IMR-90 (cell line): ENCODE measurements around the gene FXR2. TPM values are rescaled to one million over a fixed set of nuclear protein-coding genes. Genes with fewer than 3 reads are reported as not detected.

Source experiments
- ATAC-seq: fragments of 200-7000 bp; cut with Tn5 transposase; 2 replicates; pipeline ENCODE4 v1.9.1; 2020; ENCODE audit warnings: low read depth, mild to moderate bottlenecking, moderate library complexity
- BruUV-seq: library from RNA; stranded (reverse); fragments of 400-500 nt; replicated peaks from 2 replicates; lab custom pipeline; 2021; lab: Mats Ljungman, UMichigan
- CTCF ChIA-PET: fragments of 300-600 bp; formaldehyde crosslinking; extraction: SDS; loops from one replicate; lab custom pipeline; 2021; ENCODE audit warnings: antibody characterized with exemption; lab: Yijun Ruan, JAX
- POLR2A ChIA-PET: fragments of 300-600 bp; sonication (Branson Sonifier 250); formaldehyde crosslinking; loops from one replicate; lab custom pipeline; 2022; ENCODE audit warnings: antibody characterized with exemption; ENCODE audit not compliant: unreplicated experiment; lab: Charles Lee
- DNase-seq: peaks from one replicate; pipeline ENCODE4 v3.0.0; 2013
- H2AFZ ChIP-seq: replicated peaks from 2 replicates; pipeline ENCODE3; 2013; ENCODE audit warnings: low read length, mild to moderate bottlenecking; ENCODE audit not compliant: poor library complexity
- H2AK5ac ChIP-seq: 2 replicates; pipeline ENCODE4 v1.6.1; 2013; ENCODE audit warnings: low read depth, low read length, inconsistent platforms
- H2AK9ac ChIP-seq: replicated peaks from 2 replicates; pipeline ENCODE3; 2013; ENCODE audit warnings: mild to moderate bottlenecking, low read depth, low read length, moderate library complexity; ENCODE audit not compliant: poor library complexity
- H2BK120ac ChIP-seq: 2 replicates; pipeline ENCODE4 v1.6.1; 2013; ENCODE audit warnings: low read depth, low read length, inconsistent platforms
- H2BK15ac ChIP-seq: 3 replicates; pipeline ENCODE4 v1.6.1; 2013; ENCODE audit warnings: low read depth, low read length, inconsistent platforms
- H2BK20ac ChIP-seq: 2 replicates; pipeline ENCODE4 v1.6.1; 2013; ENCODE audit warnings: low read depth, mild to moderate bottlenecking, inconsistent platforms, low read length, moderate library complexity
- H2BK5ac ChIP-seq: 2 replicates; pipeline ENCODE4 v1.6.1; 2013; ENCODE audit warnings: mild to moderate bottlenecking, low read depth, low read length, inconsistent platforms; ENCODE audit not compliant: poor library complexity, severe bottlenecking
- H3K14ac ChIP-seq: replicated peaks from 2 replicates; pipeline ENCODE4 v1.6.1; 2013; ENCODE audit warnings: low read depth, low read length, inconsistent platforms
- H3K18ac ChIP-seq: 2 replicates; pipeline ENCODE4 v1.6.1; 2013; ENCODE audit warnings: low read depth, low read length, control low read depth
- H3K23ac ChIP-seq: 2 replicates; pipeline ENCODE4 v1.6.1; 2013; ENCODE audit warnings: low read depth, low read length, inconsistent platforms
- H3K27ac ChIP-seq: 2 replicates; pipeline ENCODE4 v1.5.1; 2013; ENCODE audit warnings: mild to moderate bottlenecking, control low read depth, low read length; ENCODE audit not compliant: insufficient read depth
- H3K27me3 ChIP-seq: 2 replicates; pipeline ENCODE4 v1.6.1; 2013; ENCODE audit warnings: low read length; ENCODE audit not compliant: control insufficient read depth, insufficient read depth
- H3K36me3 ChIP-seq: 2 replicates; pipeline ENCODE4 v1.6.1; 2013; ENCODE audit warnings: low read length, mixed read lengths; ENCODE audit not compliant: control insufficient read depth, insufficient read depth
- H3K4ac ChIP-seq: 2 replicates; pipeline ENCODE4 v1.6.1; 2013; ENCODE audit warnings: low read depth, low read length, inconsistent platforms
- H3K4me1 ChIP-seq: 2 replicates; pipeline ENCODE4 v1.6.1; 2013; ENCODE audit warnings: low read length, mixed read lengths; ENCODE audit not compliant: control insufficient read depth, insufficient read depth
- H3K4me2 ChIP-seq: 2 replicates; pipeline ENCODE4 v1.6.1; 2013; ENCODE audit warnings: low read depth, mild to moderate bottlenecking, control low read depth, low read length, moderate library complexity
- H3K4me3 ChIP-seq: 2 replicates; pipeline ENCODE4 v1.5.1; 2013; ENCODE audit warnings: low read depth, mild to moderate bottlenecking, control low read depth, low read length, moderate library complexity; ENCODE audit not compliant: insufficient read depth
- H3K56ac ChIP-seq: 2 replicates; pipeline ENCODE4 v1.6.1; 2013; ENCODE audit warnings: low read length, inconsistent platforms; ENCODE audit not compliant: insufficient read depth; ENCODE audit errors: extremely low read depth
- H3K79me1 ChIP-seq, 2 experiments: 2 replicates each; pipeline ENCODE4 v1.6.1; 2013; ENCODE audit warnings: low read length in 2 of 2, inconsistent platforms in 1 of 2, low read depth in 1 of 2
- H3K9ac ChIP-seq: 2 replicates; pipeline ENCODE4 v1.6.1; 2013; ENCODE audit warnings: low read depth, low read length, control low read depth
- H3K9me1 ChIP-seq: 2 replicates; pipeline ENCODE4 v1.6.1; 2013; ENCODE audit warnings: low read length, inconsistent platforms; ENCODE audit not compliant: insufficient read depth
- H3K9me3 ChIP-seq: 2 replicates; pipeline ENCODE4 v1.6.1; 2013; ENCODE audit warnings: low read length; ENCODE audit not compliant: control insufficient read depth, insufficient read depth
- H4K20me1 ChIP-seq: 2 replicates; pipeline ENCODE4 v1.6.1; 2013; ENCODE audit warnings: low read length, inconsistent platforms; ENCODE audit not compliant: insufficient read depth
- H4K5ac ChIP-seq: 2 replicates; pipeline ENCODE4 v1.6.1; 2013; ENCODE audit warnings: mild to moderate bottlenecking, low read depth, low read length, control low read depth
- H4K8ac ChIP-seq, 2 experiments: 2 replicates each; pipeline ENCODE4 v1.6.1; 2013; ENCODE audit warnings: low read depth in 2 of 2, low read length in 2 of 2, control low read depth in 1 of 2, inconsistent platforms in 1 of 2
- H4K91ac ChIP-seq: 2 replicates; pipeline ENCODE4 v1.6.1; 2013; ENCODE audit warnings: low read depth, low read length, inconsistent platforms; ENCODE audit not compliant: insufficient read depth
- BHLHE40 ChIP-seq: fragments of 150-350 bp; IDR thresholded peaks from 2 replicates; pipeline ENCODE4 v1.6.1; 2016; ENCODE audit warnings: mild to moderate bottlenecking, low read depth, low read length
- FOS ChIP-seq: fragments of 150-350 bp; IDR thresholded peaks from 2 replicates; pipeline ENCODE4 v1.6.1; 2016; ENCODE audit warnings: low read depth, low read length
- MAFK ChIP-seq: IDR thresholded peaks from 2 replicates; pipeline ENCODE4 v1.6.1; 2012; ENCODE audit warnings: low read depth, low read length, improper control_type of control experiment
- MAZ ChIP-seq: IDR thresholded peaks from 2 replicates; pipeline ENCODE4 v1.6.1; 2012; ENCODE audit warnings: low read depth, mild to moderate bottlenecking, low read length, improper control_type of control experiment, moderate library complexity, borderline replicate concordance
- NFE2L2 ChIP-seq: fragments of 150-350 bp; IDR thresholded peaks from 2 replicates; pipeline ENCODE4 v1.6.1; 2016; ENCODE audit warnings: low read depth, mild to moderate bottlenecking, low read length
- RFX5 ChIP-seq: IDR thresholded peaks from 2 replicates; pipeline ENCODE4 v1.8.0; 2012; ENCODE audit warnings: low read depth, mild to moderate bottlenecking, low read length, moderate library complexity
- WGBS, 2 experiments: methylation state at CpG; one replicate each; pipeline versions ENCODE4 v1.1.5 to v1.1.7; 2013; ENCODE audit warnings: missing lambda C conversion rate in 2 of 2; ENCODE audit not compliant: insufficient read length in 1 of 2; ENCODE audit errors: extremely low coverage in 2 of 2; 5-methylcytosine and 5-hydroxymethylcytosine counted together
- dilution Hi-C: fragments of 300-500 bp; cut with HindIII; formaldehyde crosslinking; loops from one replicate; pipeline ENCODE4 v1.14.3; 2018; ENCODE audit warnings: low sequenced_read_pairs; ENCODE audit not compliant: unreplicated experiment
- in situ Hi-C: fragments of 300-500 bp; cut with MboI; formaldehyde crosslinking; loops from 3 replicates; pipeline ENCODE4 v1.14.3; 2019; ENCODE audit warnings: low sequenced_read_pairs, inconsistent platforms, mixed read lengths
- intact Hi-C: fragments of 100-400 bp; cut with micrococcal nuclease; formaldehyde crosslinking; loops from 2 replicates; pipeline ENCODE4 v1.10.0; 2022
- polyA plus RNA-seq, 3 experiments: library from polyadenylated mRNA; depleted of rRNA; stranded (reverse); fragments of >200 nt; gene quantifications; 2 replicates each; pipeline ENCODE4 v1.2.3, GENCODE V29; 2012; ENCODE audit warnings: low replicate concordance in 1 of 3
- total RNA-seq: library from RNA; depleted of rRNA; stranded (reverse); fragments of >200 nt; gene quantifications from 2 replicates; pipeline ENCODE4 v1.2.3, GENCODE V29; 2012
- TF ChIP-seq, protein P1 (sequence below): conservative IDR thresholded peaks from 2 replicates; pipeline ENCODE4 v1.5.1; 2012; ENCODE audit warnings: mild to moderate bottlenecking, low read depth, low read length, improper control_type of control experiment

The FXR2 gene
- total and polyA plus RNA-seq, 2 of the 4 experiments (the other 2 are of a cell fraction) = 39.1 to 55.9 TPM

DNA sequence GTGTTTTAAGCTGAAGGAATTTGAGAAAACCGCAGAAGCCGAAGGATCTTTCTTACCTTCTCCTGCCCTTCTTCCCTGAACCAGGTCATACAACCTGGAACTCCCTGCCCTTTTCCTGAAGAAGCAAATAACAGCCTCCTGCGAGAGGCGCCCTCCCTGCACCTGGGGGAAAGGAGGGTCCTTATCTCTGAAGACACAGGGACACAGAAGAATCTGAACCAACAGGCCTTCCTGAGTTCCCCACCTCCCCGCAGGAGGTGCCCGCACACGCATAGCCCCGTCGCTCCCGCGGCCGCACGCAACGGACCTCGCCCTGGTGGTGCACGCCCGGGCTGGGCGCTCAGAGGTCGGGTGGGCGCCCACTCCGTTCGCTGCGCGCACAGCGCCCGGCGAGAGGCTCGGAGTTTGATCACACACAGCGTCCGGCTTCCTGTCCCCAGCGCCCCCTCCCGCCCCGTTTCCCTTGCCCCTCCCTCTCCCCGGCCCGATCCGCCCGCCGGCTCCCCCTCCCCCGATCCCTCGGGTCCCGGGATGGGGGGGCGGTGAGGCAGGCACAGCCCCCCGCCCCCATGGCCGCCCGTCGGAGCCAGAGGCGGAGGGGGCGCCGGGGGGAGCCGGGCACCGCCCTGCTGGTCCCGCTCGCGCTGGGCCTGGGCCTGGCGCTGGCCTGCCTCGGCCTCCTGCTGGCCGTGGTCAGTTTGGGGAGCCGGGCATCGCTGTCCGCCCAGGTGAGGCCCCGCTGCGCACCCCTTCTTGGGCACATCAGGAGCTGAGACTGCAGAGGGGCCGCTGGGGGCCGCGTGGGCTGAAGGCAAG, 65.9 kb downstream of the FXR2 start, which contains the start of gene TNFSF12:
Gene TNFSF12, plus strand, starts transcription at position 474 of the 816 bp plus-strand sequence. Its CDS starts 96 bp downstream, at position 570.
- in situ Hi-C loops = loop anchor here (25.0 kb wide), 1 partner anchor 486 kb away; no protein-coding TSS in a partner anchor
- peak within 1 kb of the TSS; percentile 58 for H3K14ac ChIP-seq
- peak within 1 kb of the TSS; percentile 66 for H3K18ac ChIP-seq
- CTCF ChIA-PET = interaction anchor here (1.8 kb wide), 1 partner anchor 12 kb away, joined by 8 read pairs; no protein-coding TSS in a partner anchor
- peaks cover 8% of the 10 kb centered on the region for H3K4me1 ChIP-seq
- DNase-seq (peak; percentile 7), ATAC-seq (peak; percentile 90)
- H3K36me3 ChIP-seq = peaks cover 4% of the 10 kb centered on the region; the same call in 1 of the 2 replicates
- H2BK5ac ChIP-seq = peak within 1 kb of the TSS; percentile 18
- BruUV-seq = no TSS peak
- H3K9me1 ChIP-seq = peaks cover 5% of the 10 kb centered on the region; the same call in 1 of the 2 replicates
- H2BK15ac ChIP-seq = no peak within 1 kb of the TSS
- H2BK20ac ChIP-seq = no peak within 1 kb of the TSS
- H3K27ac ChIP-seq = peak within 1 kb of the TSS; percentile 38
- intact Hi-C loops = no loop called here
- dilution Hi-C loops = no loop called here
- peak within 1 kb of the TSS; percentile 63 for H4K91ac ChIP-seq
- H3K9ac ChIP-seq = peak within 1 kb of the TSS; percentile 76
- peak within 1 kb of the TSS; percentile 51 for H3K23ac ChIP-seq
- H4K5ac ChIP-seq = peak within 1 kb of the TSS; percentile 92
- peak within 1 kb of the TSS; percentile 67 for H3K4me3 ChIP-seq
- H2AK5ac ChIP-seq = peak within 1 kb of the TSS; percentile 87
- no peaks in the 10 kb centered on the region for H3K9me3 ChIP-seq
- peak within 1 kb of the TSS; percentile 97 for H2AK9ac ChIP-seq
- H3K79me1 ChIP-seq = peaks cover 0 to 13% of the 10 kb centered on the region in 2 experiments; a peak in 2 of 4 replicates
- TF ChIP-seq NFE2L2 (no peak), MAZ (peak; percentile 5; the same call in 1 of the 2 replicates), BHLHE40 (no peak), MAFK (no peak), FOS (no peak), RFX5 (no peak)
- TF ChIP-seq, protein P1, sequence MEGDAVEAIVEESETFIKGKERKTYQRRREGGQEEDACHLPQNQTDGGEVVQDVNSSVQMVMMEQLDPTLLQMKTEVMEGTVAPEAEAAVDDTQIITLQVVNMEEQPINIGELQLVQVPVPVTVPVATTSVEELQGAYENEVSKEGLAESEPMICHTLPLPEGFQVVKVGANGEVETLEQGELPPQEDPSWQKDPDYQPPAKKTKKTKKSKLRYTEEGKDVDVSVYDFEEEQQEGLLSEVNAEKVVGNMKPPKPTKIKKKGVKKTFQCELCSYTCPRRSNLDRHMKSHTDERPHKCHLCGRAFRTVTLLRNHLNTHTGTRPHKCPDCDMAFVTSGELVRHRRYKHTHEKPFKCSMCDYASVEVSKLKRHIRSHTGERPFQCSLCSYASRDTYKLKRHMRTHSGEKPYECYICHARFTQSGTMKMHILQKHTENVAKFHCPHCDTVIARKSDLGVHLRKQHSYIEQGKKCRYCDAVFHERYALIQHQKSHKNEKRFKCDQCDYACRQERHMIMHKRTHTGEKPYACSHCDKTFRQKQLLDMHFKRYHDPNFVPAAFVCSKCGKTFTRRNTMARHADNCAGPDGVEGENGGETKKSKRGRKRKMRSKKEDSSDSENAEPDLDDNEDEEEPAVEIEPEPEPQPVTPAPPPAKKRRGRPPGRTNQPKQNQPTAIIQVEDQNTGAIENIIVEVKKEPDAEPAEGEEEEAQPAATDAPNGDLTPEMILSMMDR = peak; percentile 15; the same call in 1 of the 2 replicates
- no peaks in the 10 kb centered on the region for H3K27me3 ChIP-seq
- peak within 1 kb of the TSS; percentile 71 to 88 for H4K8ac ChIP-seq
- peak within 1 kb of the TSS; percentile 93 for H3K4ac ChIP-seq
- no peaks in the 10 kb centered on the region for H4K20me1 ChIP-seq
- peak within 1 kb of the TSS; percentile 98 for H2AFZ ChIP-seq
- POLR2A ChIA-PET = no interaction called here
- WGBS, 2 experiments = no CpG with 5 or more reads among the region's 65 CpGs
- H3K56ac ChIP-seq = no peak within 1 kb of the TSS
- peak within 1 kb of the TSS; percentile 54 for H2BK120ac ChIP-seq
- H3K4me2 ChIP-seq = peak within 1 kb of the TSS; percentile 97
